ENCODE data around the gene ITK. TPM values are rescaled to one million over a fixed set of nuclear protein-coding genes. Genes with fewer than 3 reads are reported as not detected.
A peak's percentile ranks its signal among the peaks of the same experiment; 100 is the strongest.

The ITK gene
- total RNA-seq, 4 donors from 2014 or later: 1.7 to 3.6 (median 3.0) TPM

- H3K4me1 ChIP-seq: no peaks in the 10 kb centered on the region
- WGBS, 2 donors: 91 to 97% methylated on average over 6 of the region's 6 CpGs
- intact Hi-C loops (cut with DNase I): no loop called here
- H3K27ac ChIP-seq: no peak overlapping the region
- no peaks in the 10 kb centered on the region for H3K9me3 ChIP-seq
- H3K27me3 ChIP-seq: no peaks in the 10 kb centered on the region
- DNase-seq: no peak
- no peak for TF ChIP-seq CTCF (IDR thresholded peaks at IDR 0.05)
- no peak for TF ChIP-seq POLR2A (IDR thresholded peaks at IDR 0.05)
- H3K36me3 ChIP-seq: no peaks in the 10 kb centered on the region
- no peak overlapping the region for H3K4me3 ChIP-seq (replicated peaks in 1 of 3)
Observed at GRCh38 chr5:157284458-157285212, 104.0 kb downstream of the ITK start.

DNA sequence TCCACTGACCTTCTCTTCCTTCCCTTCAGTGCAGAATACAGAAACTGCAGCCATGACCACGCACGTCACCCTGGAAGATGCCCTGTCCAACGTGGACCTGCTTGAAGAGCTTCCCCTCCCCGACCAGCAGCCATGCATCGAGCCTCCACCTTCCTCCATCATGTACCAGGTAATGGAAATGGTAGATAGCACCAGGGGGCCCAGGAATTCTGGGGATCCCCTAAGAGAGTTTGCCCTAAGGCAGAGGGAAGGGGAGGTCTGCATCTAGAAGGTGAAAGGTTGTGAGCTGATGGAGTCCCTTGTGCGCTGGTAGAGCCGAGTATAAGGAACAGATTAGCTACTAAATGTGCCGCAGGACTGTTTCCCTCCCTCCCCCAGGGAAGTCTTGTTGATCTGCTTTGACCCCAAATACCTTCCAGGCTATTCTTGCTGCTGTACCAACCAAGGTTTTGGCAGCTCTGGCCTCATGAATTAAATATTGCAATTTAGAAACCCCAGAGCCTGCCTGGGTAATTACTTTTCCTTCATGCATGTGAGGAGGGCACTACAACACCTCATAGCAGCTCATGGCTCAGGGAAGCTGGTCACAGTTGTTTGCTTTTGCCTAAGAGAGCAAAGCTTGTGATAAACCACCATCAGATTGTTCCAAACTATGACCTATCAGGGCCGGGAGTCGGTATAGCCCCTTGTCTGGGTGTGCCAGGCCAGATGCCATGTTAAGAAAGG lies 104.8 kb downstream of the ITK start:
- intact Hi-C loops (cut with DNase I): no loop called here
- no peaks in the 10 kb centered on the region for H3K9me3 ChIP-seq
- DNase-seq: no peak
- H3K27me3 ChIP-seq: no peaks in the 10 kb centered on the region
- no peaks in the 10 kb centered on the region for H3K36me3 ChIP-seq
- H3K4me3 ChIP-seq (replicated peaks in 1 of 3): no peak overlapping the region
- 91 to 95% methylated on average over 10 of the region's 10 CpGs for WGBS, 2 donors
- TF ChIP-seq CTCF (IDR thresholded peaks at IDR 0.05) (no peak), POLR2A (IDR thresholded peaks at IDR 0.05) (no peak)
- no peak overlapping the region for H3K27ac ChIP-seq
- no peaks in the 10 kb centered on the region for H3K4me1 ChIP-seq

- peak; percentile 25 to 70 for DNase-seq
- TF ChIP-seq POLR2A (IDR thresholded peaks at IDR 0.05): no peak
- TF ChIP-seq CTCF (IDR thresholded peaks at IDR 0.05): no peak
- 64 to 73% methylated on average over 7 of the region's 7 CpGs for WGBS, 2 donors
Observed at GRCh38 chr5:157286761-157287211, 106.1 kb downstream of the ITK start.

GRCh38 chr5:157288405-157289163 lies 107.9 kb downstream of the ITK start:
- H3K36me3 ChIP-seq: no peaks in the 10 kb centered on the region
- TF ChIP-seq POLR2A (IDR thresholded peaks at IDR 0.05) (no peak), CTCF (IDR thresholded peaks at IDR 0.05) (no peak)
- no peak overlapping the region for H3K27ac ChIP-seq
- intact Hi-C loops (cut with DNase I): no loop called here
- H3K4me3 ChIP-seq (replicated peaks in 1 of 3): no peak overlapping the region
- peaks cover 0 to 4% of the 10 kb centered on the region in 2 donors for H3K4me1 ChIP-seq
- WGBS, 2 donors: 89 to 92% methylated on average over 4 of the region's 4 CpGs
- no peaks in the 10 kb centered on the region for H3K27me3 ChIP-seq
- no peak for DNase-seq
- no peaks in the 10 kb centered on the region for H3K9me3 ChIP-seq

More at GRCh38 chr5:157286761-157287211, 106.1 kb downstream of the ITK start:
- H3K4me3 ChIP-seq (replicated peaks in 1 of 3): no peak overlapping the region
- no peaks in the 10 kb centered on the region for H3K9me3 ChIP-seq
- peak overlapping the region in 1 of 3 donors; percentile 49 for H3K27ac ChIP-seq
- H3K4me1 ChIP-seq: peaks cover 0 to 4% of the 10 kb centered on the region in 2 donors
- intact Hi-C loops (cut with DNase I): no loop called here
- H3K36me3 ChIP-seq: no peaks in the 10 kb centered on the region
- H3K27me3 ChIP-seq: no peaks in the 10 kb centered on the region
